ENCODE results near the gene CCL25. TPM values are rescaled to one million over a fixed set of nuclear protein-coding genes. Genes with fewer than 3 reads are reported as not detected.

Gene CCL25
- total RNA-seq, 2 donors from 2014 or later, result not detected

- Histone ChIP-seq H3K4me1 (ENCODE audit: control insufficient read depth, insufficient read depth, low read length) (no peaks in the 10 kb centered on the region), H3K27me3 (ENCODE audit: control insufficient read depth, insufficient read depth, low read length, poor library complexity, severe bottlenecking) (no peaks in the 10 kb centered on the region), H3K9ac (ENCODE audit: extremely low read depth, low read length, poor library complexity, severe bottlenecking) (no peak overlapping the region), H3K4me3 (ENCODE audit: low read length) (no peak overlapping the region), H3K27ac (ENCODE audit: low read depth, low read length) (no peak overlapping the region), H3K36me3 (ENCODE audit: control insufficient read depth, insufficient read depth, low read length) (no peaks in the 10 kb centered on the region), H3K9me3 (ENCODE audit: control insufficient read depth, low read length) (no peaks in the 10 kb centered on the region)
- 86 to 97% methylated on average over 4 to 6 of the region's 6 CpGs for WGBS, 2 experiments (ENCODE audit: insufficient coverage in 1 of 2, insufficient read length in 1 of 2)
- no peak for DNase-seq
- Mint-ChIP-seq H3K9me3 (no peaks in the 10 kb centered on the region), H3K36me3 (ENCODE audit: low read depth) (no peaks in the 10 kb centered on the region), H3K4me3 (no peak overlapping the region), H3K27ac (no peak overlapping the region), H3K4me1 (peaks cover 20% of the 10 kb centered on the region), H3K27me3 (ENCODE audit: insufficient read depth) (peaks cover 18% of the 10 kb centered on the region)
- TF ChIP-seq, protein P1, sequence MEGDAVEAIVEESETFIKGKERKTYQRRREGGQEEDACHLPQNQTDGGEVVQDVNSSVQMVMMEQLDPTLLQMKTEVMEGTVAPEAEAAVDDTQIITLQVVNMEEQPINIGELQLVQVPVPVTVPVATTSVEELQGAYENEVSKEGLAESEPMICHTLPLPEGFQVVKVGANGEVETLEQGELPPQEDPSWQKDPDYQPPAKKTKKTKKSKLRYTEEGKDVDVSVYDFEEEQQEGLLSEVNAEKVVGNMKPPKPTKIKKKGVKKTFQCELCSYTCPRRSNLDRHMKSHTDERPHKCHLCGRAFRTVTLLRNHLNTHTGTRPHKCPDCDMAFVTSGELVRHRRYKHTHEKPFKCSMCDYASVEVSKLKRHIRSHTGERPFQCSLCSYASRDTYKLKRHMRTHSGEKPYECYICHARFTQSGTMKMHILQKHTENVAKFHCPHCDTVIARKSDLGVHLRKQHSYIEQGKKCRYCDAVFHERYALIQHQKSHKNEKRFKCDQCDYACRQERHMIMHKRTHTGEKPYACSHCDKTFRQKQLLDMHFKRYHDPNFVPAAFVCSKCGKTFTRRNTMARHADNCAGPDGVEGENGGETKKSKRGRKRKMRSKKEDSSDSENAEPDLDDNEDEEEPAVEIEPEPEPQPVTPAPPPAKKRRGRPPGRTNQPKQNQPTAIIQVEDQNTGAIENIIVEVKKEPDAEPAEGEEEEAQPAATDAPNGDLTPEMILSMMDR (conservative IDR thresholded peaks at IDR 0.05), result no peak
Measured at GRCh38 chr19:8034178-8034525, 18.4 kb upstream of the CCL25 start.

- H3K9me3 ChIP-seq (ENCODE audit: control insufficient read depth, low read length), result no peaks in the 10 kb centered on the region
- no peaks in the 10 kb centered on the region for H3K4me1 ChIP-seq (ENCODE audit: control insufficient read depth, insufficient read depth, low read length)
- 90 to 92% methylated on average over 6 to 7 of the region's 7 CpGs for WGBS, 2 experiments (ENCODE audit: insufficient coverage in 1 of 2, insufficient read length in 1 of 2)
- DNase-seq, result no peak
- Mint-ChIP-seq H3K36me3 (ENCODE audit: low read depth) (no peaks in the 10 kb centered on the region), H3K4me1 (peaks cover 15% of the 10 kb centered on the region), H3K9me3 (no peaks in the 10 kb centered on the region), H3K27me3 (ENCODE audit: insufficient read depth) (peaks cover 18% of the 10 kb centered on the region), H3K27ac (no peak overlapping the region), H3K4me3 (no peak overlapping the region)
- TF ChIP-seq, protein P1 (conservative IDR thresholded peaks at IDR 0.05), result no peak
- H3K9ac ChIP-seq (ENCODE audit: extremely low read depth, low read length, poor library complexity, severe bottlenecking), result no peak overlapping the region
- no peak overlapping the region for H3K27ac ChIP-seq (ENCODE audit: low read depth, low read length)
- no peak overlapping the region for H3K4me3 ChIP-seq (ENCODE audit: low read length)
- no peaks in the 10 kb centered on the region for H3K27me3 ChIP-seq (ENCODE audit: control insufficient read depth, insufficient read depth, low read length, poor library complexity, severe bottlenecking)
- no peaks in the 10 kb centered on the region for H3K36me3 ChIP-seq (ENCODE audit: control insufficient read depth, insufficient read depth, low read length)
Measured at GRCh38 chr19:8036434-8037099, 16.0 kb upstream of the CCL25 start.

DNA sequence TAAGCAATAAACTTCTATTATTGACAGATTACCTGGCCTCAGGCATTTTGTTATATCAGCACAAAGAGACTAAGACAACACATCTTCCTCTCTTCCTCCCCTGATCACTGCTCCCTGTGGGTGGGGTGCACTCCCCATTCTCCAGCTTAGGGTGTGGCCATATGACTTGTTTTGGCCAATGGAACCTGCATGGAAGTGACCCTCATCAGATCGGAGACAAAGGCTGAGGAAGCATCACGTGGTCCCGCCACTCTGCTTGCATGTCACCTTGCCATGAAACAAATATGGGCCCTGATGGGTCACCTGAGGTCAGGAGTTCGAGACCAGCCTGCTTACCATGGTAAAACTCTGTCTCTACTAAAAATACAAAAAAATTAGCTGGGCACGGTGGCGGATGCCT, 13.7 kb upstream of the CCL25 start:
- H3K27me3 Mint-ChIP-seq (ENCODE audit: insufficient read depth), result peaks cover 18% of the 10 kb centered on the region
- Histone ChIP-seq H3K27me3 (ENCODE audit: control insufficient read depth, insufficient read depth, low read length, poor library complexity, severe bottlenecking) (no peaks in the 10 kb centered on the region), H3K9ac (ENCODE audit: extremely low read depth, low read length, poor library complexity, severe bottlenecking) (no peak overlapping the region), H3K4me3 (ENCODE audit: low read length) (no peak overlapping the region), H3K36me3 (ENCODE audit: control insufficient read depth, insufficient read depth, low read length) (no peaks in the 10 kb centered on the region), H3K4me1 (ENCODE audit: control insufficient read depth, insufficient read depth, low read length) (no peaks in the 10 kb centered on the region), H3K9me3 (ENCODE audit: control insufficient read depth, low read length) (no peaks in the 10 kb centered on the region), H3K27ac (ENCODE audit: low read depth, low read length) (no peak overlapping the region)
- H3K4me1 Mint-ChIP-seq, result peaks cover 6% of the 10 kb centered on the region
- no peak overlapping the region for H3K27ac Mint-ChIP-seq
- no peaks in the 10 kb centered on the region for H3K9me3 Mint-ChIP-seq
- no peaks in the 10 kb centered on the region for H3K36me3 Mint-ChIP-seq (ENCODE audit: low read depth)
- WGBS, 2 experiments (ENCODE audit: insufficient coverage in 1 of 2, insufficient read length in 1 of 2), result 92 to 100% methylated on average over 6 of the region's 6 CpGs
- no peak for DNase-seq
- TF ChIP-seq, protein P1 (conservative IDR thresholded peaks at IDR 0.05), result no peak
- no peak overlapping the region for H3K4me3 Mint-ChIP-seq

Data from endodermal cell (in vitro differentiated cells).